ENCODE data around the gene BIK. TPM values are rescaled to one million over a fixed set of nuclear protein-coding genes. Genes with fewer than 3 reads are reported as not detected.

Gene BIK
- total and polyA plus RNA-seq, 11 donors = 0.23 to 0.88 (median 0.46) TPM; not detected in 7

GRCh38 chr22:43127166-43127908, 16.8 kb downstream of the BIK start:
- WGBS, 4 donors = 90 to 91% (median 90%) methylated on average over 13 to 17 of the region's 17 CpGs
- intact Hi-C loops (cut with DNase I) = no loop called here

GRCh38 chr22:43128116-43128515, 17.6 kb downstream of the BIK start:
- intact Hi-C loops (cut with DNase I) = no loop called here
- peaks cover 0 to 21% (median 9%) of the 10 kb centered on the region in 12 donors for H3K4me1 ChIP-seq
- WGBS, 4 donors = 64 to 75% (median 69%) methylated on average over 13 of the region's 13 CpGs
- no peak overlapping the region for H3K27ac ChIP-seq
- peaks cover 0 to 17% (median 9%) of the 10 kb centered on the region in 9 donors for H3K36me3 ChIP-seq
- no peak overlapping the region for H3K4me3 ChIP-seq
- TF ChIP-seq POLR2A (IDR thresholded peaks at IDR 0.05) (no peak), CTCF (IDR thresholded peaks at IDR 0.05) (no peak)
- H3K9me3 ChIP-seq = no peaks in the 10 kb centered on the region
- no peaks in the 10 kb centered on the region for H3K27me3 ChIP-seq
- no peak for DNase-seq
- ATAC-seq = no peak

More at GRCh38 chr22:43127166-43127908, 16.8 kb downstream of the BIK start:
- Histone ChIP-seq H3K9me3 (no peaks in the 10 kb centered on the region), H3K27me3 (no peaks in the 10 kb centered on the region), H3K4me3 (no peak overlapping the region), H3K36me3 (peaks cover 0 to 10% (median under 1%) of the 10 kb centered on the region in 9 donors), H3K27ac (no peak overlapping the region), H3K4me1 (peaks cover 0 to 20% (median 9%) of the 10 kb centered on the region in 12 donors)
- no peak for DNase-seq
- ATAC-seq = no peak
- TF ChIP-seq POLR2A (IDR thresholded peaks at IDR 0.05) = no peak
- no peak for TF ChIP-seq CTCF (IDR thresholded peaks at IDR 0.05)

GRCh38 chr22:43128928-43129424, 18.4 kb downstream of the BIK start:
- Histone ChIP-seq H3K27me3 (no peaks in the 10 kb centered on the region), H3K9me3 (no peaks in the 10 kb centered on the region), H3K27ac (no peak overlapping the region), H3K4me3 (no peak overlapping the region), H3K36me3 (peaks cover 0 to 25% (median 12%) of the 10 kb centered on the region in 9 donors), H3K4me1 (peaks cover 0 to 21% (median 9%) of the 10 kb centered on the region in 12 donors)
- 73 to 81% (median 77%) methylated on average over 20 of the region's 20 CpGs for WGBS, 4 donors
- intact Hi-C loops (cut with DNase I) = no loop called here
- ATAC-seq (no peak), DNase-seq (no peak)
- TF ChIP-seq POLR2A (IDR thresholded peaks at IDR 0.05) (no peak), CTCF (IDR thresholded peaks at IDR 0.05) (no peak)
